Tibial nerve (tissue), 3 donors: ENCODE results near the gene UGT1A7.

Experiments
- POLR2A ChIP-seq, 2 donors: fragments of 450-650 bp; IDR thresholded peaks; one replicate each; pipeline ENCODE4 v1.6.1; 2017; ENCODE audit warnings: antibody characterized with exemption in 2 of 2, mild to moderate bottlenecking in 2 of 2, moderate library complexity in 2 of 2
- TF ChIP-seq, protein P1 (sequence below), 5 experiments: fragments of 200-600 bp in 3 of 5; fragments of 450-650 bp in 2 of 5; sonication (generic) in 3 of 5; IDR thresholded peaks; one replicate each; pipeline ENCODE4 v1.5.1; 2016 to 2019; ENCODE audit warnings: antibody characterized with exemption in 5 of 5, mild to moderate bottlenecking in 3 of 5, moderate library complexity in 2 of 5

- TF ChIP-seq, protein P1, sequence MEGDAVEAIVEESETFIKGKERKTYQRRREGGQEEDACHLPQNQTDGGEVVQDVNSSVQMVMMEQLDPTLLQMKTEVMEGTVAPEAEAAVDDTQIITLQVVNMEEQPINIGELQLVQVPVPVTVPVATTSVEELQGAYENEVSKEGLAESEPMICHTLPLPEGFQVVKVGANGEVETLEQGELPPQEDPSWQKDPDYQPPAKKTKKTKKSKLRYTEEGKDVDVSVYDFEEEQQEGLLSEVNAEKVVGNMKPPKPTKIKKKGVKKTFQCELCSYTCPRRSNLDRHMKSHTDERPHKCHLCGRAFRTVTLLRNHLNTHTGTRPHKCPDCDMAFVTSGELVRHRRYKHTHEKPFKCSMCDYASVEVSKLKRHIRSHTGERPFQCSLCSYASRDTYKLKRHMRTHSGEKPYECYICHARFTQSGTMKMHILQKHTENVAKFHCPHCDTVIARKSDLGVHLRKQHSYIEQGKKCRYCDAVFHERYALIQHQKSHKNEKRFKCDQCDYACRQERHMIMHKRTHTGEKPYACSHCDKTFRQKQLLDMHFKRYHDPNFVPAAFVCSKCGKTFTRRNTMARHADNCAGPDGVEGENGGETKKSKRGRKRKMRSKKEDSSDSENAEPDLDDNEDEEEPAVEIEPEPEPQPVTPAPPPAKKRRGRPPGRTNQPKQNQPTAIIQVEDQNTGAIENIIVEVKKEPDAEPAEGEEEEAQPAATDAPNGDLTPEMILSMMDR (IDR thresholded peaks at IDR 0.05): no peak
- no peak for TF ChIP-seq POLR2A (IDR thresholded peaks at IDR 0.05)
Observed at GRCh38 chr2:233817361-233817911, 135.7 kb downstream of the UGT1A7 start.
